DMS 273 (cell line): Measurements from ENCODE around the gene FAM120C.

Source experiments
- DNase-seq: peaks from one replicate; lab custom pipeline; 2025; ENCODE audit not compliant: unreplicated experiment; lab: John Stamatoyannopoulos, UW

The FAM120C gene, protein sequence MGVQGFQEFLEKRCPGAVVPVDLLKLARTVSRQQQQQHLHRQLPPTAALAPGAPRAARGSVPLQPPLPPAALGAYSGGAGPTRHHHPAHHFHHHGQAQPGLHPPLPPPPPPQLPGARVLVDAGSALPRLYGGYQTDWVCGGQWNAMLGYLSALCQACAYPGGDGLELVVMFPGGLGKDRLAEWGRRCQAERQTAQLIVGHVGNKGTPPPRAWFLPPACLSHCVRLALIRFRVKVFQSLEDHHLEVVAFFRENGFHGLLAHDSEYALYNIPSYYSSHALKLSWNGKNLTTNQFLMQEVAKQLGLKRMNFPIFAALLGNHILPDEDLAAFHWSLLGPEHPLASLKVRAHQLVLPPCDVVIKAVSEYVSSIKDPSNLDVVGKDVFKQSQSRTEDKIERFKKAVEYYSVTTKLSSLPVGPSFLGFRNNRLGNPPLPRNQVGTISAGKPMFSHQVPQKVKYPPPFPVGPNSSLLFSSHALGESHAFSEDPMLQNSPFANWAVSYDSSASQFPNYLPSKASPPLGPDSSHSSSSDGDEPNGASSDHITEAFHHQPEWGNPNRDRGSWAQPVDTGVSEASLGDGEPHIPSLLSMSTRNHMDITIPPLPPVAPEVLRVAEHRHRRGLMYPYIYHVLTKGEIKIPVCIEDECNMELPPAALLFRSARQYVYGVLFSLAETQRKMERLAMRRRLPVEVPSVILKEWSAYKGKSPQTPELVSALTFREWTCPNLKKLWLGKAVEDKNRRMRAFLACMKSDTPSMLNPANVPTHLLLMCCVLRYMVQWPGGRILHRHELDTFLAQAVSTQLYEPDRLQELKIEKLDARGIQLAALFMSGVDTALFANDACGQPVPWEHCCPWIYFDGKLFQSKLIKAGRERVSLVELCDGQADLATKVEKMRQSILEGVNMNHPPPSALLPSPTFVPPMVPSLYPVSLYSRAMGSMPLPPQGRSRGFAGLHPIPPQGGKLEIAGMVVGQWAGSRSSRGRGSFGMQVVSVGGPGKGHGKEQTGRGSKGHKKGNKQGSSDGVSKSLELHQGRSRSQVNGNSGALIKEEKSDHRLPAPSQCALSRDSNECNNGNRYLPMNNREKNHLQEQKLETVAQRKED

DNA sequence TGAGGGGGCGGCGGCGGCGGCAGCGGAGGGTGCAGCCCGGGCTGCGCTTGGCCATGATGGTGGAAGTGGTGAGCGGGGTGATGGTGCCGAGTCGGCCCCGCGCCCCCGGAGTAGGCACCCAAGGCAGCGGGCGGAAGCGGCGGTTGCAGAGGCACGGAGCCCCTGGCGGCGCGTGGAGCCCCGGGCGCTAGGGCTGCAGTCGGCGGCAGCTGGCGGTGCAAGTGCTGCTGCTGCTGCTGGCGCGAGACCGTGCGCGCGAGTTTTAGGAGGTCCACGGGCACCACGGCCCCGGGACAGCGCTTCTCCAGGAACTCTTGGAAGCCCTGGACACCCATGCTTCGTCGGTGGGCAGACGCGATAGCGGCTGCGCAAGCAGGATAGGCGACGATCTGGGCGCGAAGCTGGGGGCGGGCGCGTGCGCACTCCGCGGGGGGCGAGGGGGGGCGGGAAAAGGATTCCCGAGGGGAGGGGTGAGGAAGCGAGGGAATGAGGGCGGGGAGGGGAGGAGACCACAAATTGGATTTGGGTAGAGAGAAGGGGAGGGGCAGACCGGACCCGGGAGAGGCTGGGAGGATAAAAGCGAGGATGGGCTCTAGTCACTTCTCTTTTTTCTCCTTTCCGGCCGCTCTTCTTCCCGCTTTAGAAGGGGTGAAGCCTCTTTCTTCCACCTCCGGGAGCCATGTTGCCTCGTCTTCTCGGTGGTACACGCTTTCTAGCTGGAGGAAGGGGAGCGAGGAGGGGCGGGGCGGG lies at the start of gene FAM120C:
Gene FAM120C (minus strand): TSS at position 391 of the 750 bp plus-strand sequence. CDS start 56 bp downstream, at position 335.
- DNase-seq = peak; percentile 92

DNA sequence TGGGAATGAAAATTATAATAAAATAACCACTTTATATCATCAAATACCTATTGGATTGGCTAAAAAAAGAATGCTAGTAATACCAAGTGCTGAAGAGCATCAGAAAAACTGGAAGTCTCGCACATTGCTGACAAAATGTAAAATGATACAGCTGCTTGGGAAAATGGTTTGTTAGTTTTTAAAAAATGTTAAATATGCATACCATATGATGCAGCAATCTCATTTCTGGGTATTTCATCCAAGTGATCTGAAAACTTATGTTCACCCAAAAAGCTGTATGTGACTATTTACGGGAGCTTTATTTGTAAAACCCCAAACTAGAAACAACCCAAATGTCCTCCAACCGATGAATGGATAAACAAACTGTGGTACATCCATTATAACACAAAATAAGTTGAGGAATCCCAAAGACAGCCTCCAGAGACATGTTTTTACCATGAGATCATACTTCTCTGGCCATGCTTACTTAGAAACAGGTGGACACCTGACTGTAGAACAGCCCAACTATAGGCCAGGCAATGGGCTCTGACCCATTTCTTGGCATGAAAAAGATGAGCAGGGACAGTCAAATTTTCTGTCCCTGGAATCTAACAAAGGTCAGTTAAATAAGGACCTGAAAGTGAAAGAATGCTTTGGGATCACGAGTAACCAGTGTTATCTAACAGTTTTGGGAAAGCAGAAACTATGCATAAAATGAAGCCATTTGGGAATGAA lies 47.5 kb upstream of the FAM120C start:
- no peak for DNase-seq

DNA sequence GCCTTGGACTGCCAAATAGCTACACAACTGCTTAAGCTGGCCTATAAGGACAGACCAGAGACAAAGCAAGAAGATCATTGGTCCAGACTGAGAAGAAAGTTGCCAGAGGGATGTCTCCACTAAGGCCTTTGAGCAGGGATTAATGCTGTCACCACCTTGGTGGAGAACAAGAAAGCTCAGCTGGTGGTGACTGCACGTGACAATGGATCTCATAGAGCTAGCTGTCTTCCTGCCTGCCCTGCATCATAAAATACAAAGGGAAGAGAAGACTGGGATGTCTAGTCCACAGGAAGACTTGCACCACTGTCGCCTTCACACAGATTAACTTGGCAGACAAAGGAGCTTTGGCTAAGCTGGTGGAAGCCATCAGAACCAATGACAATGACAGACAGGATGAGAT lies 40.5 kb upstream of the FAM120C start:
- no peak for DNase-seq

DNA sequence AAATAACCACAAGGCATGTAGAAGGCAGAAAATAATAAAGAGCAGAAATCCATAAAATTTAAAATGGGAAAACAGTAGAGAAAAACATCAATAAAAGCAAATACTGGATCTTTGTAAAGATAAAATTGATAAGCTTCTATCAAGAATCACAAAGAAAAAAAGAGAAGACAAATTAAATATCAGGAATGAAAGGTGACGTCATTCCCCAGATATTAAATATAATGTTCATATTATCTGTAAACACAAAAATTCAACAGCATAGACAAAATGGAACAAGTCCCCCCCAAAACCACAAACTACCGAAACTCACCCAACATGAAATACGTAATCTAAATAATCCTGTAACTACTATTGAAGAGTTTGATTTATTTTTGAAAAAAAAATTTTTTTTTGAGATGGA lies 30.5 kb upstream of the FAM120C start:
- no peak for DNase-seq

DNA sequence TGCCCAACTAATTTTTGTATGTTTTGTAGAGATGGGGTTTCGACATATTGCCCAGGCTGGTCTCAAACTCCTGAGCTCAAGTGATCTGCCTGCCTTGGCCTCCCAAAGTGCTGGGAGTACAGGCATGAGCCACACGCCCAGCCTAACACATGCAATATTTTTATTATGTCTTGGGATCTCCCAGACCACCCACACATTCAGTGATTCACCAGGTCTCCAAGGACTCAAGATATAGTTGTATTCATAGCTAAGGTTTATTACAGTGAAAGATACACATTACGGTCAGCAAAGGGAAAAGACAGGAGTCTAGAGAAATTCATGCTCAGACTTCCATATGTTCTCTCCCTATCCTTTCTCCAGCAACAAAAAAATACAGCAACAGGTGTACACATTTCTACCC lies 25.5 kb upstream of the FAM120C start:
- DNase-seq = no peak

DNA sequence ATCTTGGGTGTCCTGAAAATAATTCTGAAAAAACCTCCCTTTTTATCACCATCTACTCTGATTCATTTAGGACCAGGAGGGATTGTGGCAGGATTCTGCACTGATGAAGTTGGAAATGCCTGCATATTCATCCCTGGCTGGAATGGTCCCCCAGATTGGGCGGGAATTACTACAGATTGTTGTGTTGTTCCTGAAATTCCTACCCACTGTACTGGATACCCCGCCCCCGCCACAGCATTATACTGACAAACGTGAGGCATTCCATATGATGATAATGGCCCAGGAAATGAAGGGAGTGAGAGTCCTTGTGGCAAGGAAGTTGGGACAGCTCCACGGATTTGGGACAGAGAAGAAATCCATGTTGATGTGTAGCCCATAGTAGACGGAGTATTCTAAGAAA lies 15.2 kb upstream of the FAM120C start:
- no peak for DNase-seq

DNA sequence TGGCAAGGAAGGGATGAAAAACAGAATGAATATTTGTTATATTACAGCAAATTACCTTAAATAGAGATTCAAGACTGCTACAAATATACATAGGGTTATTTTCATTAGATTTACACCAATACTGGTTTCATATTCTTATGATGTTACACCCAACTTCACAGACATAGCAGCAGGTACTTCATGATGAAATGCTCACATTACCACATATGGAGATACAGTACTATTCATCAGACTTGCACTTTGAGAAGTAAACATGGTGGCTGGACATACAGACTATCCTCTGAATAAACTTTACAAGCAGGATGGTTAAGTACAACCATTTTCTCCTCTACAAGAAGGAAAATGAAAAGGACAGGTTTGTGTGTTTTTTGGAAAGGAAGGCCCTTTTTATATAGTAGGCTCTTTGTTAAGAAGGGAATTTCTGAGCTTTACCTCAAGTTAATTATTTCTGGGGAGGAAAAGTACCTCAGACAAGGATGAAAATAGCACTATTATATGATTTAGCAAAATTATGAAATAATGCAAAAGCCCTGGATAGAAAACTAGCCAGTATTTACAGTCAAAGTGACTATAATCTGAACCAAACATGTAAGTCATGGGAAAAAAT lies 12.0 kb upstream of the FAM120C start:
- no peak for DNase-seq

DNA sequence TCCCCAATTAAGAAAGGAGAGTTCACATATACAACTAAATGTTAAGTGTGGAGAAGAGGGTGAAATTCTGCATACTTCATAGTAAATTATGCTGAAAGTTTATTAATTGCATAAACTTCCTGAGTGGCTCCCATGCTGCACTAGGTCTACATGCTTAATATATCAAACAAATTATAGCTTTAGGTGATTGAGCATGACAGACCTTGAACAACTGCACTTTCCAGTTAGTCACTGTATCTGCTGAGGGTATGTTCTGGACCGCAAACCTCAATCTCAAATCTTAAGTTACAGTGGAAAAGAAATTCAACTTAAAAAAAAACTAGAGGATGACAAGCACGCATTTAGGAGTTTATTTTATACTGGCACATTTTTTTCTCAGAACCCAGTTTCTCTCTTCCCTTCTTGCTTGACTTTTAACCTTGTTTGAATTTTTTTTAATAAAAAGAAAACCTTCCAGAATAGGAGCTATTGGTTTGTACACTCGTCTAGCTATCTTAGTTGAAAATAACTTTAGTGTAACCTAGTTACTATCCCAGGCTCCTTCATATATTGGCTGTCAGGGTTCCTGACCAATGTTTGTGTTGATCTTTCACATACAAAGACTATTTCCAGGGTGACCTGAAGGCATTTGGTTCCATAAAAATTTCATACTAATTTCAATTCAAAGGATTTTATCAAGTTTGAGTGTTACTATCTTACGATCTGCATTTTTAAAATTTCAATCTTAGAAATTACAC lies 10.2 kb upstream of the FAM120C start:
- no peak for DNase-seq

DNA sequence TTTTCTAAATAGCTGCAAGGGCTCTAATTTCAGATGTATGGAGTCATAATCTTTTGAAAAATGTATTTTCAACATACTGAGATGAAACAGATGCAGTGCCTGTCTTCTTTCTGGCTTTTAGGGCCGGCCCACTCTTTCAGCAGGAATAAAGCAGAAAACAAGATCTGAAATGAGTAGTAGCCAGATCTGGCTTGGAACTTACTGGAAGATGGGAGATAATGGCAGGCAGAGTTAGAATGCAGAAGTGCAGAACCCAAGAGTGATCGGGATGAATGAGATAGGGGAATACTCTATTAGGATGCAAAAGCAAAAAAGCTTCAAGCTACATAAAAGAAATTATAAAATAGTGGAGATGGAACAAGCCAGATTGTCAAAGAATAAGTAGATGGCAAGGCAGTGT lies 1.4 kb upstream of the FAM120C start:
- no peak for DNase-seq

DNA sequence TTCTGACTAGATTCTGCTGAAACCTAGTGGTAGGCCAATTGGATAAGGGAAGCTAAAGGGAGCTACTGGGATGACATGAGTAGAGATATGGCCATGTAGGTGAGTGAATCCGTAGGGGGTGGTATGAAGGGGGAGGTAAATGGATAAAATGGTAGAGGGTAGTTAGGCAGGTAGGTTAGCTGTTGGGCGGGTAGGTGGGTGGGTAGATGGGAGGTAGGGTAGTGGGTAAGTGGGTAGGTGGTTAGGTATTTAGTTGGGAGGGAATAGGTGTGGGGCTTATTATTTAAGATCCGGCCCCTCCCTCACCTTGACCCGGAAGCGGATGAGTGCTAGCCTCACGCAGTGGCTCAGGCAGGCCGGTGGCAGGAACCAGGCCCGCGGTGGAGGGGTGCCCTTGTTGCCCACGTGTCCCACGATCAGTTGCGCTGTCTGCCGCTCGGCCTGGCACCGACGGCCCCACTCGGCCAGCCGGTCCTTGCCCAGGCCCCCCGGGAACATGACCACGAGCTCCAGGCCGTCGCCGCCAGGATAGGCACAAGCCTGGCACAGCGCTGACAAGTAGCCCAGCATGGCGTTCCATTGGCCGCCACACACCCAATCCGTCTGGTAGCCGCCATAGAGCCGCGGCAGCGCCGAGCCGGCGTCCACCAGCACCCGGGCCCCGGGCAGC lies 725 bp downstream of the FAM120C start:
- peak; percentile 66 for DNase-seq

DNA sequence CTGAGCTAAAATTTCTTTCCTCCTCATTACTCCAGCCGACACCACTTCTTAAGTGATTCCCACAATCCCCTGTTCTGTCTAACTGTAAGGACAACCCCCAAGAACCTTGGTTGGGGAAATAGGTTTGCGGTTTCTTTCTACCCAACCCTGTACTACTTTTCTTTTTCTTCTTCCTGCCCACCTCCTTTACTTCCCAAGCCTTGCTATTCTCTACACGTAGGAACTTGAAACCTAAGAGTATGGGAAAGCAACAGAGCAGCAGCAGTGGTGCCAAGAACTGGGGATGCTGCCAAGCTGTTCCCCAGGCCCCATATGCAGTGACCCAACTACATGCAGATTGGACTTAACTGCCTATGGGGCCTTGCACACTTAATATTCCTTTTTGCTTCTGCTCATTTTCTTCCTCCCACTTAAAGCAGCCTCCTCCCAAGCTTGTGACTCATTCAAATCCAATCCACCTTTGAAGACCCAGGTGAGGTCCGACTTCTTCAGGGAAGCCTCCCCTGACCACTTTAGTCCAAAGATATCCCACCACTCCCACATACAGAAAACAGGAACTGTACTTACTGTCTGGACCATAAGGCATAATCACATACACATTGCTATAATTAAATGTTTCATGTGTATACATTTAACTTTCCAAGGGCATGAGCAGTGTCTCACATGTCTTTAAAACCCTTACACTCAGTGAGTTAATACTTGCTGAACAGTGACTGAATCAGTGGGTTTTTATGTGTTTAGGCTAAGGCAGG lies 1.7 kb downstream of the FAM120C start:
- peak; percentile 76 for DNase-seq

DNA sequence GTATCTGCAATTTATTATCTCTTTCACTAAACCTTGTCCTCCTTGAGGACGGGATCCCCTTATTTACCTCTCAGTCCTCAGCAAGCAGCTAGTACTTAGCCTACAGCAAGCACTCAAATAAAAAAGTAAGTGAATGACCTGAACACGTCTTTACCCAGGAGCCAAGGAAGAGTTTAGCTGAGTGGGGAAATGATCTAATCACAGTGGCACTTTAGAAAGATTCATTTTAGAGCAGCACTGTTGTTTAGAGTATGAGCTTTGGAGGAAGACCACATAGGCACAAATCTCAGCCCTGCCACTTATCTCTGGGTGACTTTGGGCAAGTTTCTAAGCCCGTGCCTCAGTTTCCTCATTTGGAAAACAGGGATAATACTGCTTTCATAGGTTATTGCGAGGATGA lies 2.7 kb downstream of the FAM120C start:
- no peak for DNase-seq

DNA sequence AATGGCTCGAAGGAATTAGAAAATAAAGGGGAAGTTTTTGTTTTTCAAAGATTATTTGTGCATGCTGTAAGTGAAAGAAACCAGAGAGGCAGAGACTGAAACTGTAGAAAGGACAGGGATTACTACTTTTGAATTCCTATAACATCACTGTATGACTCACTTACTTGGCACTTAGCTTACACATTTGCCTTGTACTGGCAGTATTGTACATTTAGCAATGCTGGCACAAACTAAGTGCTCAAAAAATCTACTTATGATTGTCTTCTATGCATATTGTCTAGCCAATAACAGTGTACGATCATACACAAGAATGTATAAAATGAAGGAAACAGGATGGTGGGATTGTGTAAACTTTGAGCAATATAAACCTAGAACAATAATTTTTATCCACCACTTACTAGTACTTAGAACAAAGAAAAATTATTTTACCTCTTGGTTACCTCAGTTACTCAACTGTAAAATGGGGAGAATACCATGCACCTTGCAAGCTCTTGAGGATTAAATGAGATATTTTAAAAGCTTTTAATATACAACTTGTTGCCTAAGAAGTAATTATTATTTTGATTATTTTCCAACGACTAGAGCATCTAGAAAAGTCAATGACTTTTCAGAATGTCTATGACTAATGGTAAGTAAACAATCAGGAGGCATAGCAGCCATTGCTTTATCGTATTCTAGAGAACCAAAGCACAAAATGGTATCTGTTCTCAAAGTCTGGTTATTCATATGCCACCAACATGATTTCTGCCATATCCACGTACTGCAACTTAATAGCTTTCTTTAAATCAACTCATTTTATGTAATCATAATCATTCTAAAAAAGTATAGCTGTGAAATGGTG lies 4.7 kb downstream of the FAM120C start:
- DNase-seq = no peak

DNA sequence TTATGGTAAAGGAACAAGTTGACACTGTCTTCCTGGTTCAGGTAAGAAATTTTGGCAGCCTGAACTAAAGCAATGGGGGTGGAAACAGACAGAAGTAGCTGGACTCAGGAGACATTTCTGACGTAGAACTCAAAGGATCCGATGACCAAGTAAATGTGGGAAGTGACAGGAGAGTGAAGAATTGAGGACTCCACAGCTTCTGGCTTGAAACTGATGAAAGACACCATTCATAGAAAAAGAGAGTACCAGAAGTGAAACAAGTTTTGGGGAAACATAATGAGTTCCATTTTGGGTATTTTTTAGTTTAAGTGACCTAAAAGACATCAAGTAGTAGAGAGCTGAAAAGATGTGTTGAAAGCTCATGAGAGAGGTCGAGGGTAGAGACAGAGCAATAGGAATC lies 5.7 kb downstream of the FAM120C start:
- DNase-seq = no peak

DNA sequence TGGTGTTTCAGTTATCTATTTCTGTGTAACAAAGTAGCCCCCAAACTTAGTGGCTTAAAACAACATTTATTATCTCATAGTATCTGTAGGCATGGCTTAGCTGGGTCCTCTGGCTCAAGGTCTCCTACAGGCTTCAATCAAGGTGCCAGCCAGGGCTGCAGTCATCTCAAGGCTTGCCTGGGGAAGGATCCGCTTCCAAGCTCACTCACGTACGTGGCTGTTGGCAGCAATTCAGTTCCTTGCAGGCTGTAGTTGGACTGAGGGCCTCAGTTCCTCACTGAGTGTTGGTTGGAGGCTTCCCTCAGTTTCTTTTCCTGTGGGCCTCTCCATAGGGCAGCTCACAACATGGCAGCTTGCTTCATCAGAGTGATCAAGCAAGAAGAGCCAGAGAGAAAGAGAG lies 9.3 kb downstream of the FAM120C start:
- DNase-seq = no peak

DNA sequence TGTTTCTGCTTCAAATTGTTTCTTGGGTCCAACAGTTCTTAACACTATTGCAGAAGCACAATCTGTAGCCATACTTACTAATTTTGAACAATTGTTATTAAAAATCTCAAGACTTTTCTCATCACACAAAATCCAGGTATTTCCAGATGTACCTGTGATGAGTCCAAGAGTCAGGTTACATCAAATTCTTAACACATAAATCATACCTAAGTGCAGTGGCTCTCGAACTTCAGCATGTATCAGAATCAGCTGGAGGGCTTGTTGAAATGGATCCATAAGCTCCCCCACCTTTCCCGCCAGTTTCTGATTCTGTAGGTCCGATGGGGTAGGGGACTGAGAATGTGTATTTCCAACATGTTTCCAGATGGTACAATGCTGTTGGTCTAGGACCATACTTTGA lies 10.6 kb downstream of the FAM120C start:
- no peak for DNase-seq
